ENCODE measurements around the gene NRCAM. TPM values are rescaled to one million over a fixed set of nuclear protein-coding genes. Genes with fewer than 3 reads are reported as not detected.
A peak's percentile ranks its signal among the peaks of the same experiment; 100 is the strongest.

Gene NRCAM
- total and polyA plus RNA-seq, 12 donors: 71.6 to 222 (median 148) TPM

DNA sequence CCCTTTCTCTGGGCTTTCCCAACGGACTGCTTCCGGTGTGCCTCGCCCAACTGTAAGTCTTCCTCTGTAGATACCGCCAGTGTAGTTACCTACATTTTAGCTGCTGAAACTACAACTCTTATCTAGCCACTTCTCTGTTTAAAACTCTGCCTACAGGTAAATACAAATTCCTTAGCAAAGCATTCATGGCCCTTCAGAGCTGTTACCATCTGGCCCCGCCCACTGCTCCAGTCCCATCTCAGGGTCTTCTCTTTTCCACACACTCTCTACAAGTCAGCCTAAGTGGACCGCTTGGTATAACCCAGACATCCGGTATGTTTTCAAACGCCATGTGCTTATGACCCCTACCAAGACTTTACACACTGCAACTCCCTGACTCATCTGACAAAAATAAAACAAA lies 285.1 kb downstream of the NRCAM start:
- no peaks in the 10 kb centered on the region for H3K9me3 ChIP-seq (replicated peaks in 1 of 3)
- TF ChIP-seq, protein P1, sequence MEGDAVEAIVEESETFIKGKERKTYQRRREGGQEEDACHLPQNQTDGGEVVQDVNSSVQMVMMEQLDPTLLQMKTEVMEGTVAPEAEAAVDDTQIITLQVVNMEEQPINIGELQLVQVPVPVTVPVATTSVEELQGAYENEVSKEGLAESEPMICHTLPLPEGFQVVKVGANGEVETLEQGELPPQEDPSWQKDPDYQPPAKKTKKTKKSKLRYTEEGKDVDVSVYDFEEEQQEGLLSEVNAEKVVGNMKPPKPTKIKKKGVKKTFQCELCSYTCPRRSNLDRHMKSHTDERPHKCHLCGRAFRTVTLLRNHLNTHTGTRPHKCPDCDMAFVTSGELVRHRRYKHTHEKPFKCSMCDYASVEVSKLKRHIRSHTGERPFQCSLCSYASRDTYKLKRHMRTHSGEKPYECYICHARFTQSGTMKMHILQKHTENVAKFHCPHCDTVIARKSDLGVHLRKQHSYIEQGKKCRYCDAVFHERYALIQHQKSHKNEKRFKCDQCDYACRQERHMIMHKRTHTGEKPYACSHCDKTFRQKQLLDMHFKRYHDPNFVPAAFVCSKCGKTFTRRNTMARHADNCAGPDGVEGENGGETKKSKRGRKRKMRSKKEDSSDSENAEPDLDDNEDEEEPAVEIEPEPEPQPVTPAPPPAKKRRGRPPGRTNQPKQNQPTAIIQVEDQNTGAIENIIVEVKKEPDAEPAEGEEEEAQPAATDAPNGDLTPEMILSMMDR (IDR thresholded peaks at IDR 0.05): no peak
- TF ChIP-seq POLR2A (IDR thresholded peaks at IDR 0.05): no peak
- intact Hi-C loops (cut with DNase I): no loop called here
- H3K4me3 ChIP-seq: no peak overlapping the region
- WGBS, 4 donors: 84 to 94% (median 90%) methylated on average over 8 of the region's 8 CpGs
- peaks cover 0 to 2% of the 10 kb centered on the region in 2 donors for H3K36me3 ChIP-seq (replicated peaks in 1 of 2)
- no peak overlapping the region for H3K27ac ChIP-seq
- H3K27me3 ChIP-seq: no peaks in the 10 kb centered on the region
- no peak for DNase-seq
- H3K4me1 ChIP-seq (replicated peaks in 1 of 2): peaks cover 0 to 11% of the 10 kb centered on the region in 2 donors

DNA sequence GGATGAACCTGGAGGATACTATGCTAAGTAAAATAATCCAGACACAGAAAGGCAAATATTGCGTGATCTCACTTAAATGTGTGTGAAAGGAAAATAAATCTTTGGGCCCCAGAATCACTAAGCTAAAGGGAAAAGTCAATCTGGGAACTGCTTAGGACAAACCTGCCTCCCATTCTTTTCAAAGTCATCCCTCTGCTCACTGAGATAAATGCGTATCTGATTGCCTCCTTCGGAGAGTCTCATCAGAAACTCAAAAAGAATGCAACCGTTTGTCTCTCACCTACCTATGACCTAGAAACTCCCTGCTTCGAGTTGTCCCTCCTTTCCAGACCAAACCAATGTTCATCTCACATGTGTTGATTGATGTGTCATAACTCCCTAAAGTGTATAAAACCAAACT lies 286.0 kb downstream of the NRCAM start:
- H3K27ac ChIP-seq: no peak overlapping the region
- no peaks in the 10 kb centered on the region for H3K36me3 ChIP-seq (replicated peaks in 1 of 2)
- TF ChIP-seq, protein P1 (IDR thresholded peaks at IDR 0.05): no peak
- no peak for TF ChIP-seq POLR2A (IDR thresholded peaks at IDR 0.05)
- peaks cover 0 to 11% of the 10 kb centered on the region in 2 donors for H3K4me1 ChIP-seq (replicated peaks in 1 of 2)
- DNase-seq: no peak
- no peak overlapping the region for H3K4me3 ChIP-seq
- 79 to 84% (median 81%) methylated on average over 5 of the region's 5 CpGs for WGBS, 4 donors
- intact Hi-C loops (cut with DNase I): no loop called here
- no peaks in the 10 kb centered on the region for H3K27me3 ChIP-seq
- no peaks in the 10 kb centered on the region for H3K9me3 ChIP-seq (replicated peaks in 1 of 3)

DNA sequence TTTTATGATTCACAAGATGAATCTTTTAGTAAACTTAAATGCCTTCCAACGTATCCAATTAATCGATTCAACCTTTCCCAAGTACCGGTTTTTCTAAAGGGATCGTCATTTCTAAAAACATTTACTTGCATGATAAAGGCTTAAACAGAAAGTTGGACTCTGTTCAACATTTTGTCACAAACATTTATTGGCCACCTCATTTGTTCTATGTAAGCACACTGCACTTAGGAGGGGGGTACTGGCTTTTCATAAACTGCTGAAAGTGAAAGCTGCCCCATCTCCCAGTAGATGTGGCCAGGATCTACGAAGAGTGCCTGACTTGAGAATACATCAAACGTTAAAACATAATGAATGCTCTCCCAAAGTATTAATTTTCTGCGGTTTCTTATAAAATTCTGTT lies 288.8 kb downstream of the NRCAM start:
- H3K36me3 ChIP-seq (replicated peaks in 1 of 2): no peaks in the 10 kb centered on the region
- no peaks in the 10 kb centered on the region for H3K9me3 ChIP-seq (replicated peaks in 1 of 3)
- peak overlapping the region in 1 of 4 donors; percentile 20 for H3K4me3 ChIP-seq
- TF ChIP-seq POLR2A (IDR thresholded peaks at IDR 0.05): no peak
- TF ChIP-seq, protein P1 (IDR thresholded peaks at IDR 0.05): no peak
- H3K27me3 ChIP-seq: no peaks in the 10 kb centered on the region
- peaks cover 0 to 11% of the 10 kb centered on the region in 2 donors for H3K4me1 ChIP-seq (replicated peaks in 1 of 2)
- WGBS, 4 donors: 59 to 66% (median 63%) methylated on average over 7 of the region's 7 CpGs
- H3K27ac ChIP-seq: no peak overlapping the region
- intact Hi-C loops (cut with DNase I): no loop called here
- DNase-seq: peak in 1 of 7 donors; percentile 25

DNA sequence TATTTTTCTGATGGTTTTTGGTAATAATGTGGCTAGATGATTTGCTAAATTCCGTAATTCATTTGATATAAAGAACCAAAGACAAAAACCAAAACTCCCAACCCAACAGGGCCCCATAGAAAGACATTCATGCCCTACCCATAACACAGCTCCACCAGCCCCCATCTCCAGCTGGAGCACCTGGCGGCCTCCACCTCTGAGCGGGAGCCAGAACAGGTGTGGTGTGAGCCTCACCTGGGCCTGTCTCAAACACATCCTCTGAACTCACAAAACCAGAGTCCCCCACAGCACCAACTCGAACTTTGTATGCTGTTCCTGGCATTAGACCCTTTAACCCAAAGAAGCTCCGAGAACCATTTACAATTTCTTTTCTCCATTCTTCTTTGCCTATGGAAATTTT lies 289.5 kb downstream of the NRCAM start:
- no peaks in the 10 kb centered on the region for H3K36me3 ChIP-seq (replicated peaks in 1 of 2)
- peaks cover 0 to 9% of the 10 kb centered on the region in 2 donors for H3K4me1 ChIP-seq (replicated peaks in 1 of 2)
- H3K27me3 ChIP-seq: no peaks in the 10 kb centered on the region
- whole genome bisulfite sequencing, 4 donors: 90 to 96% (median 95%) methylated on average over 5 of the region's 5 CpGs
- intact Hi-C loops (cut with DNase I): no loop called here
- H3K27ac ChIP-seq: no peak overlapping the region
- DNase-seq: no peak
- H3K4me3 ChIP-seq: no peak overlapping the region
- TF ChIP-seq, protein P1 (IDR thresholded peaks at IDR 0.05): no peak
- no peak for TF ChIP-seq POLR2A (IDR thresholded peaks at IDR 0.05)
- no peaks in the 10 kb centered on the region for H3K9me3 ChIP-seq (replicated peaks in 1 of 3)

Measured in adrenal gland (tissue), 12 donors.